ENCODE results near the gene SMIM27.
A peak's percentile ranks its signal among the peaks of the same experiment; 100 is the strongest.

The SMIM27 gene

DNA sequence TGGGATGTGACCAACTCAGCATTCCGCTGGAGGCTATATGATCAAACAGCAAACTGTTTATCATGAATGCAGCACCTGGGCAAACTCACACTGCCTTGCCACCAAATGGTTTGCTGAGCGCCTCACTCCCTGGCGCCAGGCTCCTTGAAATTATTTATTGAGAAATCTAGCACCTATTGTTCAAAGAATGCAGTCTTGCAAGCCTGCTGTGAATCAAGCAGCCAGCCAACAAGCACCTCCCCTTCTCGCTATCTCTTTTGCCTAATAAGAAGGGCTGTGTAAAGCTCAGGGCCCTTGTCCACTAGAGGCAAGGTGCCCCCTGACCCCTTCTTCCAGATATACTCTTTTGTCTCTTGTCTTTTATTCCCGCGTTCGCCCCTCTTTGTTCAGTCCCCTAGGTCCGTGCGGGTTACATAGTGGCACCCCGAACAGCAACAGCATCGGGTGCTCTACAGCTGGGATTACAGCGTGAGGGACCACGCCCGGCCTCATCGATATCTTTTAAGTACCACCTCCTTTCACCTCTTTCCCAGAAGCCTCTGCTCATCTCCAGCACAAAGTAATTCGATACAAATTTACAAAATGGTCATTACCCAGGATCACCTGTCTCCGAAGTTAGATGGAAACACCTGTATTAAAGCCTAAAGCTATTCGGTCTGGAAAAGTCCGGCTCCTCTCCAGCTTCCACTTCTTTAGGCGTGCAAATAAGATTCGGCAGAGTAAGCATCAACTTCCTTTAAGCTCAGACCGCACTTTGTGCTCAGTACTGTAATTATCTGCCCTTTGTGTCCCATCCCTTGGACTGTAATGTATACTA, 27.0 kb upstream of the SMIM27 start:
- TF ChIP-seq, protein P1, sequence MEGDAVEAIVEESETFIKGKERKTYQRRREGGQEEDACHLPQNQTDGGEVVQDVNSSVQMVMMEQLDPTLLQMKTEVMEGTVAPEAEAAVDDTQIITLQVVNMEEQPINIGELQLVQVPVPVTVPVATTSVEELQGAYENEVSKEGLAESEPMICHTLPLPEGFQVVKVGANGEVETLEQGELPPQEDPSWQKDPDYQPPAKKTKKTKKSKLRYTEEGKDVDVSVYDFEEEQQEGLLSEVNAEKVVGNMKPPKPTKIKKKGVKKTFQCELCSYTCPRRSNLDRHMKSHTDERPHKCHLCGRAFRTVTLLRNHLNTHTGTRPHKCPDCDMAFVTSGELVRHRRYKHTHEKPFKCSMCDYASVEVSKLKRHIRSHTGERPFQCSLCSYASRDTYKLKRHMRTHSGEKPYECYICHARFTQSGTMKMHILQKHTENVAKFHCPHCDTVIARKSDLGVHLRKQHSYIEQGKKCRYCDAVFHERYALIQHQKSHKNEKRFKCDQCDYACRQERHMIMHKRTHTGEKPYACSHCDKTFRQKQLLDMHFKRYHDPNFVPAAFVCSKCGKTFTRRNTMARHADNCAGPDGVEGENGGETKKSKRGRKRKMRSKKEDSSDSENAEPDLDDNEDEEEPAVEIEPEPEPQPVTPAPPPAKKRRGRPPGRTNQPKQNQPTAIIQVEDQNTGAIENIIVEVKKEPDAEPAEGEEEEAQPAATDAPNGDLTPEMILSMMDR (IDR thresholded peaks at IDR 0.05; ENCODE audit: borderline replicate concordance, insufficient read depth, low read depth, low read length) = no peak
- H3K4me3 ChIP-seq (ENCODE audit: low read depth, low read length) = peak overlapping the region; percentile 62

DNA sequence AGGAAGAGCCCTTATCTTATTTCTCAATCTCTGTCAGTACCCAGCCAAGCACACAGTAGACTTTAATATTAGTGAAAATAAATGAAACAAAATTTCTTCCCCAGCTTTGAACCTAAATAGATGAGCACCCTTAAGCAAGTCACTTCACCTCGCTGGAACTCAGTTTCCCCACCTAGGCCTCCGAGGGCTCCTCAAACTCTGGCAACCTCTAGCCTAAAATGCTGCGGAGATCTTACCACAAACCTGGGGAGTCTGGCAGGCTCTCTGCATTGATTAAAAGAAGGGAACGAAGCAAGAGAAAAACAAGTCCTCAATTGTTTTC, 26.5 kb upstream of the SMIM27 start:
- TF ChIP-seq, protein P1 (IDR thresholded peaks at IDR 0.05; ENCODE audit: borderline replicate concordance, insufficient read depth, low read depth, low read length) = no peak
- peak overlapping the region; percentile 62 for H3K4me3 ChIP-seq (ENCODE audit: low read depth, low read length)

DNA sequence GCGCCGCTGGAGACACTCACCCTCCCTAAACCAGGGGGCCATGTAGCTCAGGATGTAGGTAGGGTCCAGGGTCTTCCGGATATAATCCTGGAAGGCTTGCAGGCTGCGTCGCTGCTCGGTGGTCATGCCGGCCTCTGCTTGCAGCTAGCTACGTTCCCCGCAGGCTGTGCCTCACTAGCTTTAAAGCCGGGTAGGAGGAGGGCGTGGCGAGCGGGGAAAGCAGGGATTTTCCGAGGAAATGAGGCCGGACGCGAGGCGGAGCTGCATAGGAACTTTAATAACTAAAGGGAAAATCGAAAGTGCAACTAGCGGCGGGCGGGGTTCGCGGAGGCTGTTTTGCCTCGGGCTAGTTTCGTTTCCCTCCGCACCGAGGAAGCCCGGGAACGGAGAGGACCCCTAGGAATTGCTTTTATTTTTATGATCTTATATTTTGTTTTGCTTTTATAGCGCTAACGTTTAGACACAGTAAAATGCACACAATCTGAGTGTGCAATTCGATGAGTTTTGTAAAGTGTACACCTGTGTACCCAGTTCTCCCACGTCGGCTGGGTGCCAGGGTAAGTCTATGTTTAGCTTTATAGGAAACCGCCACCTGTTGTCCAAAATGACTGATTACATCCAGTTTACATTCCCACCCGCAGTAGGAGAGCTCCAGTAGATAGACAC, 26.0 kb upstream of the SMIM27 start, which contains the start of gene RIGI:
Gene RIGI, minus strand, starts transcription at position 156 of the 666 bp plus-strand sequence. Its CDS starts 30 bp downstream, at position 126.
- peak within 1 kb of the TSS; percentile 62 for H3K4me3 ChIP-seq (ENCODE audit: low read depth, low read length)
- TF ChIP-seq, protein P1 (IDR thresholded peaks at IDR 0.05; ENCODE audit: borderline replicate concordance, insufficient read depth, low read depth, low read length) = peak; percentile 17; the same call in 1 of the 2 replicates

DNA sequence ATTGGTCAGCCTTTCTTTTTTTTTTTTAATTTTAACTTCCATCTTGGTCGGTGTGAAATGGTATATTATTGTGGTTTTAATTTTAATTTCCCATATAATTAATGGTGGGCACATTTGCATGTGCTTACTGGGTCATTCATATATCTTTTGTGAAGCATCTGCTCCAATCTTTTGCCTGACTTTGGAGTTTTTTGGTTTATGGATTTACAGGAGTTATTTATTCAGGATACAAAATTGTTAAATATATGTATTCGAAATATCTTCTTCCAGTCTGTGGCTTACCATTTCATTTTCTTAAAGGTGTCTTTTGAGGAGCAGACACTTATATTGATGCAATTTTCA, 25.4 kb upstream of the SMIM27 start:
- peak overlapping the region; percentile 62 for H3K4me3 ChIP-seq (ENCODE audit: low read depth, low read length)
- TF ChIP-seq, protein P1 (IDR thresholded peaks at IDR 0.05; ENCODE audit: borderline replicate concordance, insufficient read depth, low read depth, low read length) = no peak

DNA sequence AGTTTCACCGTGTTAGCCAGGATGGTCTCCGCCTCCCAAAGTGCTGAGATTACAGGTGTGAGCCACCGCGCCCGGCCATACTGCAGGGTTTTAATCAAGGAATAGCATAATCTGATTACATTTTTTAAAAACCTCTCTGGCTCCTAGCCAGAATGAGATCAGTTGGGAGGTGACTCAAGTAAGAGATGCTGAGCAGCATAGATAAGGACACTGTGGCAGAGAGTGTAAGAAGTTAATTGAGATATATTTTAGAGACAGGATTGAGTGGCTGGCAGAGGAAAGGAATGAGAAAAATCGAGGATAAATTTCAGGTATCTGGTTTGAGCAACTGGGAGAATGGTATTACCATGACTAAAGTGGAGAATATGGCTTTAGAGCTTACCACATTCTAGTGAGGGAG, 18.8 kb upstream of the SMIM27 start:
- no peak overlapping the region for H3K4me3 ChIP-seq (ENCODE audit: low read depth, low read length)
- TF ChIP-seq, protein P1 (IDR thresholded peaks at IDR 0.05; ENCODE audit: borderline replicate concordance, insufficient read depth, low read depth, low read length) = no peak

DNA sequence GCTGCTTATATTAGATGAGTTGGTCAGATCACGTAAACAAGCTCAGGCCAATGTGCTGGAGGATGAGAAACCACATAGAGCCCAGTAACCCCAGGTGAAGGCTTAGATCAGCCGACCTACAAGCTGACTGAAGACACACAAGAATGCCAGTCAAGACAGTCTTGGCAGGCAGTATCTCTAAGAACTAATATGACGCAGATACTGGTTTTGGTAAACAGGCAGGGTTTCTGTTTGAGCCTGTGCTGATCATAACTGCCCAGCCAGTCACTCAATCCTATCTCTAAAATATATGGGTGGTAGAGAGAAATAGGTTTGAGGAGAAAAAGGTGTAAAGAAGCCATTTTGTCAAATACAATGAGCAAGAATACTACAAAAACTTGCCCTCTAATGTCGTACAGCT, 18.3 kb upstream of the SMIM27 start:
- TF ChIP-seq, protein P1 (IDR thresholded peaks at IDR 0.05; ENCODE audit: borderline replicate concordance, insufficient read depth, low read depth, low read length) = no peak
- H3K4me3 ChIP-seq (ENCODE audit: low read depth, low read length) = no peak overlapping the region

DNA sequence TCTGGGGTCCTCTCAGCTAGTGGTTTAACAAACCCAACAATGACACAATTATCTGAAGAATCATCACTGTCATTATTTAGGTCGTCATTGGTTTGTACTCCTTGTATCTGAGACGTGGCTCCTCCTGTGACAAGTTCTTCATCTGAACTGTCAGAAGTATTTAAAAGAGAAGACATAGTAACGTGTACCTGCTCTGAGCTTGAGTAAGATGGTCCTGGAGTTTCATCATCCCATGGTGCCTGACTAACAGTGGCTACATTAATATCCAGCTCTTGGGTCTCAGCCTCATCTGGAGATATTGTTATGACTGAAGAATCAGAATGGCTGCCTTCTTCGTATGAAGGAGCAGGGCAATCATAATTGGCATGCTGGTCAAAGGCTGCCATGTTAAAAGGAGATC, 9.1 kb upstream of the SMIM27 start:
- no peak overlapping the region for H3K4me3 ChIP-seq (ENCODE audit: low read depth, low read length)
- TF ChIP-seq, protein P1 (IDR thresholded peaks at IDR 0.05; ENCODE audit: borderline replicate concordance, insufficient read depth, low read depth, low read length) = no peak
